VCaP (cell line): Measurements from ENCODE around the gene CDH9.

ENCODE experiments used
- H3K27ac ChIP-seq: fragments of 450-650 bp; 2 replicates; pipeline ENCODE4 v1.5.1; 2017
- CTCF ChIP-seq: fragments of 450-650 bp; conservative IDR thresholded peaks from 2 replicates; pipeline ENCODE4 v1.5.1; 2017; ENCODE audit warnings: mild to moderate bottlenecking, moderate library complexity

Gene CDH9

GRCh38 chr5:27009540-27009915, 28.9 kb downstream of the CDH9 start:
- no peak overlapping the region for H3K27ac ChIP-seq
- no peak for TF ChIP-seq CTCF

GRCh38 chr5:27008604-27009539, 29.5 kb downstream of the CDH9 start:
- H3K27ac ChIP-seq, result no peak overlapping the region
- no peak for TF ChIP-seq CTCF

- H3K27ac ChIP-seq, result no peak overlapping the region
- no peak for TF ChIP-seq CTCF
These were observed 31.3 kb downstream of the CDH9 start for GRCh38 chr5:27007121-27007520.

GRCh38 chr5:26986985-26987384, 51.4 kb downstream of the CDH9 start:
- no peak overlapping the region for H3K27ac ChIP-seq
- no peak for TF ChIP-seq CTCF

- no peak overlapping the region for H3K27ac ChIP-seq
These were observed 56.6 kb downstream of the CDH9 start for GRCh38 chr5:26981750-26982149.

GRCh38 chr5:26959290-26959689, 79.1 kb downstream of the CDH9 start:
- no peak for TF ChIP-seq CTCF
- no peak overlapping the region for H3K27ac ChIP-seq

More at GRCh38 chr5:26981750-26982149, 56.6 kb downstream of the CDH9 start:
- no peak for TF ChIP-seq CTCF

- H3K27ac ChIP-seq, result no peak overlapping the region
- no peak for TF ChIP-seq CTCF
These were observed 83.2 kb downstream of the CDH9 start for GRCh38 chr5:26955161-26955560.
